ENCODE data around the gene DENND1A. TPM values are rescaled to one million over a fixed set of nuclear protein-coding genes. Genes with fewer than 3 reads are reported as not detected.

The DENND1A gene
- total and polyA plus RNA-seq, 4 donors, result 7.9 to 22.0 (median 13.9) TPM

DNA sequence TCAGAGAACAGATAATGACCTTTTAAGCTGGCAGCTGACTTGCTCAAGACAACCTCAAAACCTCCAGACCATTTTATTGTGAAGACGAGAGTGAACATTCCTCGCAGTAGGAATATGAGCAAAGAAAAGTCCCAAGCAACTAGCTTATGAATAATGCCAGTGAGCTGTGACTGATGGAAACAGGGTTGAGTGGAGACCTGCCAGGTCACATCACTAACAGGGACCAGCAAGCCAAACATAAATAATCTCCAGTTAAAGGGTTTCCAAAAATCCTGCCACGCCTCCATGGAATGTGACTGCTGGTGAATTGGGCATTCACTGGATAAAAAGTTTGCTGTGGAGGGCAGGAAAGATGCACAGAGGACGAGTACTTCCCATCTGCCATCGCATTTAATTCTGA lies 388.5 kb downstream of the DENND1A start:
- H3K4me1 ChIP-seq (ENCODE audit: control insufficient read depth in 4 of 4, insufficient read depth in 4 of 4, low read length in 3 of 4), result peaks cover 1 to 17% (median 11%) of the 10 kb centered on the region in 4 donors
- H3K27ac ChIP-seq (ENCODE audit: low read depth in 1 of 2, low read length in 2 of 2), result no peak overlapping the region
- no peak for DNase-seq (ENCODE audit: low spot score)
- H3K36me3 ChIP-seq (ENCODE audit: control insufficient read depth in 4 of 4, insufficient read depth in 3 of 4, low read depth in 1 of 4, low read length in 3 of 4), result no peaks in the 10 kb centered on the region
- TF ChIP-seq RXRA (IDR thresholded peaks at IDR 0.05) (no peak), HNF4A (conservative IDR thresholded peaks at IDR 0.05) (no peak), SP1 (IDR thresholded peaks at IDR 0.05) (no peak), HNF4G (IDR thresholded peaks at IDR 0.05) (no peak), FOXA2 (IDR thresholded peaks at IDR 0.05) (no peak), FOXA1 (IDR thresholded peaks at IDR 0.05) (no peak), NR2F2 (IDR thresholded peaks at IDR 0.05) (no peak), GABPA (IDR thresholded peaks at IDR 0.05 in 1 of 2, conservative IDR thresholded peaks at IDR 0.05 in 1 of 2) (no peak)
- WGBS, result 91% methylated on average over 5 of the region's 5 CpGs
- H3K27me3 ChIP-seq (ENCODE audit: control insufficient read depth in 4 of 4, insufficient read depth in 4 of 4, low read length in 3 of 4), result no peaks in the 10 kb centered on the region
- no peak overlapping the region for H3K9ac ChIP-seq (ENCODE audit: low read depth in 1 of 2, low read length in 2 of 2)
- no peaks in the 10 kb centered on the region for H3K9me3 ChIP-seq (ENCODE audit: control insufficient read depth in 4 of 4, low read length in 3 of 4)
- H3K4me3 ChIP-seq (ENCODE audit: low read depth in 1 of 3, low read length in 3 of 3), result no peak overlapping the region

DNA sequence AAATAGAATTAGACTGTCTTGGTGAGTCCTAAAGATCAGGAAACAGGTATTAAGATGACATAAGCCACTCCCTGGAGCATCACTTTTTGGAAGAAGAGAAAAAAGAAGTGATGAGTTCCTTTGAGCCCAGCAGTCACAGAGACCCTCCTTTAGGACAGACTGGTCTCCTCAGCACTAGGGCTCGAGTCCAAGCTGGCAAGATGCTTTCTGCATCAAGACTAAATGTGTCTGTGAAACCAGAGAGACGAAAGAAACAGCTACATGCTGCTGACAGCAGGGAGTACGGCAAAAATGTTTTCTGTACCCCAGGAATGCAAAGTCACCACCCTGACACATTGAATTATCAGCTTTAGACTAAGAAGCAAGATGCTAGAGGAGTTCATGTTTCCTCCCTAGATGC lies 389.5 kb downstream of the DENND1A start:
- Histone ChIP-seq H3K27me3 (ENCODE audit: control insufficient read depth in 4 of 4, insufficient read depth in 4 of 4, low read length in 3 of 4) (no peaks in the 10 kb centered on the region), H3K4me1 (ENCODE audit: control insufficient read depth in 4 of 4, insufficient read depth in 4 of 4, low read length in 3 of 4) (peaks cover 1 to 17% (median 11%) of the 10 kb centered on the region in 4 donors), H3K9me3 (ENCODE audit: control insufficient read depth in 4 of 4, low read length in 3 of 4) (no peaks in the 10 kb centered on the region), H3K36me3 (ENCODE audit: control insufficient read depth in 4 of 4, insufficient read depth in 3 of 4, low read depth in 1 of 4, low read length in 3 of 4) (no peaks in the 10 kb centered on the region), H3K27ac (ENCODE audit: low read depth in 1 of 2, low read length in 2 of 2) (no peak overlapping the region), H3K4me3 (ENCODE audit: low read depth in 1 of 3, low read length in 3 of 3) (no peak overlapping the region), H3K9ac (ENCODE audit: low read depth in 1 of 2, low read length in 2 of 2) (no peak overlapping the region)
- WGBS, result 91% methylated on average over 3 of the region's 3 CpGs
- DNase-seq (ENCODE audit: low spot score), result no peak
- TF ChIP-seq GABPA (IDR thresholded peaks at IDR 0.05 in 1 of 2, conservative IDR thresholded peaks at IDR 0.05 in 1 of 2) (no peak), REST (IDR thresholded peaks at IDR 0.05) (no peak), FOXA2 (IDR thresholded peaks at IDR 0.05) (no peak), CTCF (IDR thresholded peaks at IDR 0.05; ENCODE audit: low read depth, low read length, missing input control) (no peak), HNF4A (conservative IDR thresholded peaks at IDR 0.05) (no peak), RXRA (IDR thresholded peaks at IDR 0.05) (no peak), RAD21 (IDR thresholded peaks at IDR 0.05) (no peak), NR2F2 (IDR thresholded peaks at IDR 0.05) (no peak), HNF4G (IDR thresholded peaks at IDR 0.05) (no peak), FOXA1 (IDR thresholded peaks at IDR 0.05) (no peak)
- TF ChIP-seq, protein P1, sequence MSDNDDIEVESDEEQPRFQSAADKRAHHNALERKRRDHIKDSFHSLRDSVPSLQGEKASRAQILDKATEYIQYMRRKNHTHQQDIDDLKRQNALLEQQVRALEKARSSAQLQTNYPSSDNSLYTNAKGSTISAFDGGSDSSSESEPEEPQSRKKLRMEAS (IDR thresholded peaks at IDR 0.05), result no peak
- TF ChIP-seq, protein P2, sequence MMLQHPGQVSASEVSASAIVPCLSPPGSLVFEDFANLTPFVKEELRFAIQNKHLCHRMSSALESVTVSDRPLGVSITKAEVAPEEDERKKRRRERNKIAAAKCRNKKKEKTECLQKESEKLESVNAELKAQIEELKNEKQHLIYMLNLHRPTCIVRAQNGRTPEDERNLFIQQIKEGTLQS (IDR thresholded peaks at IDR 0.05), result no peak
